Endothelial cell (in vitro differentiated cells): ENCODE measurements around the gene COL6A6. TPM values are rescaled to one million over a fixed set of nuclear protein-coding genes. Genes with fewer than 3 reads are reported as not detected.

ENCODE experiments used
- DNase-seq: peaks from one replicate; pipeline ENCODE4 v3.0.0; 2021; ENCODE audit warnings: low spot score
- H3K27ac Mint-ChIP-seq: one replicate; pipeline ENCODE4 v1.8.0; 2021; ENCODE audit warnings: mixed read lengths, inconsistent platforms; ENCODE audit not compliant: unreplicated experiment
- H3K27me3 Mint-ChIP-seq: one replicate; pipeline ENCODE4 v1.8.0; 2021; ENCODE audit warnings: mild to moderate bottlenecking, moderate library complexity, mixed read lengths, inconsistent platforms; ENCODE audit not compliant: unreplicated experiment
- H3K36me3 Mint-ChIP-seq: one replicate; pipeline ENCODE4 v1.8.0; 2021; ENCODE audit warnings: mild to moderate bottlenecking, low read depth, mixed read lengths, inconsistent platforms; ENCODE audit not compliant: unreplicated experiment
- H3K4me1 Mint-ChIP-seq: one replicate; pipeline ENCODE4 v1.8.0; 2021; ENCODE audit warnings: mild to moderate bottlenecking, mixed read lengths, inconsistent platforms; ENCODE audit not compliant: unreplicated experiment
- H3K4me3 Mint-ChIP-seq: one replicate; pipeline ENCODE4 v1.8.0; 2021; ENCODE audit warnings: mild to moderate bottlenecking, mixed read lengths, inconsistent platforms; ENCODE audit not compliant: unreplicated experiment
- H3K9me3 Mint-ChIP-seq: one replicate; pipeline ENCODE4 v1.8.0; 2021; ENCODE audit warnings: mixed read lengths, inconsistent platforms; ENCODE audit not compliant: unreplicated experiment
- total RNA-seq: library from RNA; stranded (reverse); fragmentation: NEBNext Ultra II Directional; extraction: Animal tissue kit (Norgen Biotek cat#: 25700); gene quantifications from one replicate; pipeline ENCODE4 v1.2.1, GENCODE V29; 2021; ENCODE audit not compliant: unreplicated experiment
- TF ChIP-seq, protein P1 (sequence below): fragments of 200-600 bp; sonication (generic); IDR thresholded peaks from one replicate; pipeline ENCODE4 v1.5.0; 2021; ENCODE audit warnings: antibody characterized with exemption; ENCODE audit not compliant: unreplicated experiment

Gene COL6A6
- total RNA-seq, 1 donor from 2014 or later = 0.49 TPM

DNA sequence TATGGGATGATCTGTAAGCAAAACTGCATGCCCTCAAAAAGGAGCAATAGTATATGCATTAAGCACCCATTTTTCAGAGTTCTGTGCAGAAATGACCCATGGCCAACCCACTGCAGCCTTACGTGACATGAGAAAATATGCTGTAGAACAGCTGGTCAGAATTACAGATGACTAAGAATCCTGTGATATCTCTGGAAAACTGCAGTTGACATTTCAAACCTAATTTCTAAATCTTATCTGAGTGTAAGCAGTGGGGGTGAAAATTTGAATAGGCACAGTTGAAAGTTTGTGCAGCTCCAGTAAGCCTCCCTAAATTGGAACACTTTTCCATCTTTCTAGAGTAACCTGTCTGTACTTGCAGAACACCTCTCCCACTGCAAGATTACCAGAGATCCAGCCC lies 28.7 kb upstream of the COL6A6 start:
- DNase-seq = no peak
- Mint-ChIP-seq H3K4me1 (no peaks in the 10 kb centered on the region), H3K27ac (no peak overlapping the region), H3K4me3 (no peak overlapping the region), H3K36me3 (no peaks in the 10 kb centered on the region), H3K27me3 (no peaks in the 10 kb centered on the region), H3K9me3 (no peaks in the 10 kb centered on the region)
- TF ChIP-seq, protein P1, sequence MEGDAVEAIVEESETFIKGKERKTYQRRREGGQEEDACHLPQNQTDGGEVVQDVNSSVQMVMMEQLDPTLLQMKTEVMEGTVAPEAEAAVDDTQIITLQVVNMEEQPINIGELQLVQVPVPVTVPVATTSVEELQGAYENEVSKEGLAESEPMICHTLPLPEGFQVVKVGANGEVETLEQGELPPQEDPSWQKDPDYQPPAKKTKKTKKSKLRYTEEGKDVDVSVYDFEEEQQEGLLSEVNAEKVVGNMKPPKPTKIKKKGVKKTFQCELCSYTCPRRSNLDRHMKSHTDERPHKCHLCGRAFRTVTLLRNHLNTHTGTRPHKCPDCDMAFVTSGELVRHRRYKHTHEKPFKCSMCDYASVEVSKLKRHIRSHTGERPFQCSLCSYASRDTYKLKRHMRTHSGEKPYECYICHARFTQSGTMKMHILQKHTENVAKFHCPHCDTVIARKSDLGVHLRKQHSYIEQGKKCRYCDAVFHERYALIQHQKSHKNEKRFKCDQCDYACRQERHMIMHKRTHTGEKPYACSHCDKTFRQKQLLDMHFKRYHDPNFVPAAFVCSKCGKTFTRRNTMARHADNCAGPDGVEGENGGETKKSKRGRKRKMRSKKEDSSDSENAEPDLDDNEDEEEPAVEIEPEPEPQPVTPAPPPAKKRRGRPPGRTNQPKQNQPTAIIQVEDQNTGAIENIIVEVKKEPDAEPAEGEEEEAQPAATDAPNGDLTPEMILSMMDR = no peak

DNA sequence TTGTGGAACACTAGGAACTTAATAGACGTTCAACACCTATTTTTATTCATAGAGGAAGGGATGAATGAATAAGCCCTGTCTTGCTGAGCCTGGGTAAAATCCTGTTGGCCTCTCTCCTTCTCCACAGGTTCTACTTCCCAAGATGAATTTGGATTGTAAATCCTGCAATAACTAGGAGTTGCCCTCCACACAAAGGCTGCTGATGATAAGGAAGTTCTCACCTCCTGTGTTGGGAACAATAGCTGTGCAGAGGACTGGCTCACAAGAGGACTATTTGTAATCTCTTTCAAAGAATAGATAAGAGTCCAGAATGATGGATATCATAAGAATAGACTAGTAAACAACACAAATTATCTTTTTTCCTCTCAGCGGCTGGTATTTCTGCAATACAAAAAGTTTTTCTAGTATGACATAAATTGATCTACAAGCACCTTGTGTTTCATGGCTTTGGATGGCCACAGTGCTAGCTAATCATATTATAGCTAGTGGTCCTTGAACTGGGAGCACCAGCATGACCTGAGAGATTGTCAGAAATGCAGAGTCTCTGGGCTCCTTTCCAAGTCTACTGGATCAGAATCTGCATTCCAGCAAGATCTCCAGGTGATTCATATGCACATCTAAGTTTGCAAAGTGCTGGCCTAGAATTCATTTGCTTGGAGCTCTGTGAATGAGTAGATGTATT lies 28.1 kb upstream of the COL6A6 start:
- Mint-ChIP-seq H3K27ac (no peak overlapping the region), H3K36me3 (no peaks in the 10 kb centered on the region), H3K4me3 (no peak overlapping the region), H3K9me3 (no peaks in the 10 kb centered on the region), H3K4me1 (no peaks in the 10 kb centered on the region), H3K27me3 (no peaks in the 10 kb centered on the region)
- TF ChIP-seq, protein P1 = no peak
- no peak for DNase-seq

DNA sequence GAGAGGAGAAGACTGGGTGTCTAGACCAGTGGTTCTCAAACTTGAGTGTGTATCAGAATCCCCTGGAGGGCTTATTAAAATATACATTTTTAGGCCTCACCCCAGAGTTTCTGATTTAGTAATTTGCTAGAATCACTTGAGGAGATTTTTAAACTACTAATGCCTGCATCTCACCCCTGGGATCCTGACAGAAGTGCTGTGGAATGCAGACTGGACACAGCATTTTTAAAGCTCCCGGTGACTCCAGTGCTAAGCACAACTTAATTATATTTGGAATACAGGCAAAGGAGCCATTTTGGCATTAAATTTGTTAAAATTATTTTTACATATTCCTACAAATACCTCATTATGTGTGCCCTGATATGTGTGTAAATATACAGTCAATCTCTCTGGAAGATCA lies 26.7 kb upstream of the COL6A6 start:
- no peaks in the 10 kb centered on the region for H3K9me3 Mint-ChIP-seq
- H3K4me3 Mint-ChIP-seq = no peak overlapping the region
- TF ChIP-seq, protein P1 = no peak
- no peak for DNase-seq
- H3K4me1 Mint-ChIP-seq = no peaks in the 10 kb centered on the region
- H3K36me3 Mint-ChIP-seq = no peaks in the 10 kb centered on the region
- no peaks in the 10 kb centered on the region for H3K27me3 Mint-ChIP-seq
- H3K27ac Mint-ChIP-seq = no peak overlapping the region

DNA sequence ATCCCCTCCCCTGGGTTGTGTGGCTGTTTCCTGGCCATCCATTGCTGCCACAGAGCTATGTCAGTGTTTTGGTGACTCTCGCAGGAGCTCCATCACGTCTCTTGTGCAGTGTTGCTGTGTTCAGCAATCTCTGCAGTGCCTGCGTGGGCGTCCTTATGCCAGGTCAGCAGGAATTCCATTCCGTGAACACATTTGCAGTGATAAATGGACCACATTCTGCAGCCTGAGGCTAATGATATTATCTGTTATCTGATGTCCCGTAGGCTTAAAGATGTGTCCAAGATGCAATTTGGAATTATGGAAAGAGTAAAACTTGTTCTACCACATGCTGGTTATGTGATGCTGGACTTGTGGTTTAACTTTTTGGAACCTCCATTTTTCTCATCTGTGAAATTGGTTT lies 25.5 kb upstream of the COL6A6 start:
- Mint-ChIP-seq H3K27me3 (no peaks in the 10 kb centered on the region), H3K4me1 (no peaks in the 10 kb centered on the region), H3K36me3 (no peaks in the 10 kb centered on the region), H3K4me3 (no peak overlapping the region), H3K27ac (no peak overlapping the region), H3K9me3 (no peaks in the 10 kb centered on the region)
- TF ChIP-seq, protein P1 = no peak
- no peak for DNase-seq

DNA sequence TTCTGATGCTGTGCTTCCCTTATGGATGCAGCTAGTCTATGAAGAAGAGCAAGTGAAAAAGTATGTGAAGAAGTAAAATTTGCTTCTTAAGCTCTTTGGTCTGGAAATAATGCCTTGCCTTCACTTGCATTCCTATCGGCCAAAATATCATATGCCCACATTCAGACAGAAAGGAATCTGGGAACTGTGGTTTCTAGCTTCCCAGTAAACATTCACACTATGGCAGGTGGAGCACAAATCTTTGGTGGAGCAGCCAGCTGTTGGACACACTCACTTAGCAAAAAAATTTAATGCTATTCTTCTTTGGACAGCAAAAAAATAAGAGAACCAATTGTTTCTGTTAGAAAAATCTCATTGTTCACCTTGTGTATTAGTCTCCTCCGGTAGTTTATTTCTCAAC lies 12.3 kb upstream of the COL6A6 start:
- H3K9me3 Mint-ChIP-seq = no peaks in the 10 kb centered on the region
- DNase-seq = no peak
- H3K4me3 Mint-ChIP-seq = no peak overlapping the region
- no peaks in the 10 kb centered on the region for H3K36me3 Mint-ChIP-seq
- TF ChIP-seq, protein P1 = no peak
- no peaks in the 10 kb centered on the region for H3K27me3 Mint-ChIP-seq
- peaks cover 13% of the 10 kb centered on the region for H3K4me1 Mint-ChIP-seq
- no peak overlapping the region for H3K27ac Mint-ChIP-seq
